A673 (cell line): ENCODE measurements around the gene STARD13. TPM values are rescaled to one million over a fixed set of nuclear protein-coding genes. Genes with fewer than 3 reads are reported as not detected.

ENCODE experiments used
- BruUV-seq: library from RNA; stranded (reverse); fragments of 400-500 nt; replicated peaks from 2 replicates; lab custom pipeline; 2021; lab: Mats Ljungman, UMichigan
- CTCF ChIA-PET: fragments of 300-600 bp; sonication (Branson Sonifier 250); formaldehyde crosslinking; loops from one replicate; lab custom pipeline; 2022; ENCODE audit warnings: antibody characterized with exemption; lab: Charles Lee
- POLR2A ChIA-PET: fragments of 300-600 bp; sonication (Branson Sonifier 250); formaldehyde crosslinking; loops from one replicate; lab custom pipeline; 2022; ENCODE audit warnings: antibody characterized with exemption; ENCODE audit not compliant: low non-redundant PET; lab: Charles Lee
- DNase-seq: peaks from one replicate; pipeline ENCODE4 v3.0.0-alpha.2; 2015; ENCODE audit warnings: low spot score
- H3K27ac ChIP-seq: fragments of 200-600 bp; sonication (generic); 2 replicates; pipeline ENCODE4 v1.5.1; 2016; ENCODE audit warnings: mixed run types, low read depth, mild to moderate bottlenecking, mixed read lengths, antibody characterized with exemption, low read length; ENCODE audit not compliant: poor library complexity, severe bottlenecking
- H3K27me3 ChIP-seq: fragments of 200-600 bp; sonication (generic); replicated peaks from 2 replicates; pipeline ENCODE4 v1.6.1; 2017; ENCODE audit warnings: mixed run types, low read depth, mild to moderate bottlenecking, mixed read lengths, antibody characterized with exemption, low read length; ENCODE audit not compliant: insufficient read depth, poor library complexity
- H3K36me3 ChIP-seq: fragments of 200-600 bp; sonication (generic); 2 replicates; pipeline ENCODE4 v1.6.1; 2016; ENCODE audit warnings: mixed run types, mild to moderate bottlenecking, mixed read lengths, antibody characterized with exemption, low read length; ENCODE audit not compliant: insufficient read depth, poor library complexity, severe bottlenecking
- H3K4me1 ChIP-seq: fragments of 200-600 bp; sonication (generic); 2 replicates; pipeline ENCODE4 v1.6.1; 2017; ENCODE audit warnings: mixed run types, mild to moderate bottlenecking, mixed read lengths, antibody characterized with exemption, low read length; ENCODE audit not compliant: insufficient read depth, poor library complexity, severe bottlenecking
- H3K4me3 ChIP-seq: fragments of 200-600 bp; sonication (generic); 2 replicates; pipeline ENCODE4 v1.5.1; 2016; ENCODE audit warnings: low read depth, mixed run types, mild to moderate bottlenecking, mixed read lengths, low read length; ENCODE audit not compliant: poor library complexity, severe bottlenecking
- H3K9me3 ChIP-seq: fragments of 200-600 bp; sonication (generic); 2 replicates; pipeline ENCODE4 v1.6.1; 2016; ENCODE audit warnings: mixed run types, low read depth, mild to moderate bottlenecking, mixed read lengths, antibody characterized with exemption, low read length; ENCODE audit not compliant: poor library complexity, severe bottlenecking
- EZH2 ChIP-seq: fragments of 200-600 bp; sonication (generic); IDR thresholded peaks from 2 replicates; pipeline ENCODE4 v1.6.1; 2017; ENCODE audit warnings: borderline replicate concordance, low read depth, mild to moderate bottlenecking, mixed read lengths, antibody characterized with exemption, low read length; ENCODE audit not compliant: poor library complexity, severe bottlenecking
- intact Hi-C: fragments of 100-400 bp; cut with micrococcal nuclease; formaldehyde crosslinking; loops from one replicate; pipeline ENCODE4 v1.10.0; 2022; ENCODE audit not compliant: unreplicated experiment
- total RNA-seq: library from RNA; stranded (reverse); gene quantifications from 2 replicates; pipeline ENCODE4 v1.2.3, GENCODE V29; 2021
- TF ChIP-seq, protein P1 (sequence below): fragments of 300-800, 200-600 bp; sonication (generic); conservative IDR thresholded peaks from 2 replicates; pipeline ENCODE4 v1.5.1; 2017; ENCODE audit warnings: low read depth, mild to moderate bottlenecking, antibody characterized with exemption, low read length, moderate library complexity, mixed read lengths

STARD13 gene
- total RNA-seq, 1 experiment from 2014 or later = 45.7 TPM

DNA sequence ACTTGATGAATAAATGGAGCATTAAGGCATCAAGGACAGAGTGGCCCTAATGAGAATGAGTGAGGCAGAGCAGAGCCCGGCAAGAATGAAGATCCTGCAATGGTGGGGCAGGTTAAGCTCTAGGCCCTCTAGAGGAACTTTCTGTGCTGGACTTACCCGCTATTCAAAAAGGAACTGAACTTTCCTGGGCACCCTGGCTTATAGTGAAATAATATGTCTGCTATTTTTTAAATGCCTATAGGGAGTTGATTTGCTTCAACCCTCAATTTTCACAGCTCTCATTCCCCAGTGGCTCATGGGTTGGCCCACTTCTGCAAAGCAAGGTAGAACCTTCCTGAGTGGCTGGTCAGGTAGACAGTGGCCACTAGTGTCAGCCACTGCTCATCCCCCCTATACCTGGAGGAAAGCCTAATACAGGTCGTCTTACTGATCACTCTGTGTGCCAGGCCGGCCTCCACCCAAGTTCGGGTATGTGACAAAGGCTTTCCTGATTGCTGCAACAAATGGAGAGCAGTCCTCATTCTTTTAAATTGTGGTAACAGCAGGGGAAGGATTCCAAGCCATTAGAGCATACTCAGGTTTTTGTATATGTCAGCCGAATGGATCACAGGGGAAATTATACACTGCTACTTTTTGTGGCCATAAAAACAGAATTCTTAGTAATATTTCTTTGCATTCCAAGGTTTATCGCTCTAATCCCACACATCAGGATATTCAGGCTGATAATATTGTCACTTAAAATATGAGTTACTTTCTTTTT is 166.4 kb downstream of the STARD13 start:
- POLR2A ChIA-PET = no interaction called here
- CTCF ChIA-PET = no interaction called here
- intact Hi-C loops = no loop called here
- no TSS peak for BruUV-seq
- Histone ChIP-seq H3K9me3 (no peaks in the 10 kb centered on the region), H3K4me1 (peaks cover 36% of the 10 kb centered on the region), H3K36me3 (peaks cover 74% of the 10 kb centered on the region), H3K4me3 (no peak overlapping the region), H3K27me3 (no peaks in the 10 kb centered on the region), H3K27ac (no peak overlapping the region)
- TF ChIP-seq EZH2 = no peak
- TF ChIP-seq, protein P1, sequence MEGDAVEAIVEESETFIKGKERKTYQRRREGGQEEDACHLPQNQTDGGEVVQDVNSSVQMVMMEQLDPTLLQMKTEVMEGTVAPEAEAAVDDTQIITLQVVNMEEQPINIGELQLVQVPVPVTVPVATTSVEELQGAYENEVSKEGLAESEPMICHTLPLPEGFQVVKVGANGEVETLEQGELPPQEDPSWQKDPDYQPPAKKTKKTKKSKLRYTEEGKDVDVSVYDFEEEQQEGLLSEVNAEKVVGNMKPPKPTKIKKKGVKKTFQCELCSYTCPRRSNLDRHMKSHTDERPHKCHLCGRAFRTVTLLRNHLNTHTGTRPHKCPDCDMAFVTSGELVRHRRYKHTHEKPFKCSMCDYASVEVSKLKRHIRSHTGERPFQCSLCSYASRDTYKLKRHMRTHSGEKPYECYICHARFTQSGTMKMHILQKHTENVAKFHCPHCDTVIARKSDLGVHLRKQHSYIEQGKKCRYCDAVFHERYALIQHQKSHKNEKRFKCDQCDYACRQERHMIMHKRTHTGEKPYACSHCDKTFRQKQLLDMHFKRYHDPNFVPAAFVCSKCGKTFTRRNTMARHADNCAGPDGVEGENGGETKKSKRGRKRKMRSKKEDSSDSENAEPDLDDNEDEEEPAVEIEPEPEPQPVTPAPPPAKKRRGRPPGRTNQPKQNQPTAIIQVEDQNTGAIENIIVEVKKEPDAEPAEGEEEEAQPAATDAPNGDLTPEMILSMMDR = 0 out of 2 replicates have a peak, but pooled peaks have one; percentile 9
- DNase-seq = peak; percentile 41

DNA sequence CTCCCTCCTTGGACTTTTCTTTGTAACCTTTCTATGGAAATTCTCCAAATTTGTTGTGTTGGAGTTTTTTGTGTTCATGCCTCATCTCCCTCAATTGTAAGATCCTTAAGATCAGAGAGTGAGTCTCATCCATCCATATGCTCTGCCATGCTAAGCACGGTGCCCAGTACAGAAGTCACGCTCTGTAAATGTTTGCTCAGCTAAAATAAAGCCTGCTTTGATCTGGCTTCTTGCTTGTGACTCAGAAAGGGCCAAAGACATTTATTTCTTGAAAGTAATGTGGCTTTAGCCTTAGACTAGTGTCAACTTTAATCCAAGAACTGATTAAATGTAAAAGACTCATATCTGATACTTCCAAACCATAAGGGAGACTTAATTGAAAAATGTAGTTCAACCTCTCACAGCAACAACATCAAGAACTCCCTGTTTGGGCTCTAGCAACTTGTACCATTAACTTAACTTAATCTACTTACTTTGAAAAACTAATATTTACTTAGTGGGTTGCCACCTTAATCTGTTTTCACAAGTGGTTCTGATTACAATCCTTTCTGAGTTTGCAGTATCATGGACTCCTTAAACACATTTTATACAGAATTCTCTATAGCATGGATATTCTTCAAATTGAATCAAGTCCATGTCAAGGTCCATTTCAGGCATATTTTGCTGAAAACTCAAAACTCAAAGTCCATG is 169.1 kb downstream of the STARD13 start:
- Histone ChIP-seq H3K4me3 (no peak overlapping the region), H3K4me1 (peaks cover 24% of the 10 kb centered on the region), H3K27me3 (no peaks in the 10 kb centered on the region), H3K9me3 (no peaks in the 10 kb centered on the region), H3K36me3 (peaks cover 97% of the 10 kb centered on the region), H3K27ac (no peak overlapping the region)
- TF ChIP-seq, protein P1 = no peak
- TF ChIP-seq EZH2 = no peak
- DNase-seq = no peak
- no TSS peak for BruUV-seq
- CTCF ChIA-PET = no interaction called here
- POLR2A ChIA-PET = no interaction called here
- intact Hi-C loops = no loop called here

DNA sequence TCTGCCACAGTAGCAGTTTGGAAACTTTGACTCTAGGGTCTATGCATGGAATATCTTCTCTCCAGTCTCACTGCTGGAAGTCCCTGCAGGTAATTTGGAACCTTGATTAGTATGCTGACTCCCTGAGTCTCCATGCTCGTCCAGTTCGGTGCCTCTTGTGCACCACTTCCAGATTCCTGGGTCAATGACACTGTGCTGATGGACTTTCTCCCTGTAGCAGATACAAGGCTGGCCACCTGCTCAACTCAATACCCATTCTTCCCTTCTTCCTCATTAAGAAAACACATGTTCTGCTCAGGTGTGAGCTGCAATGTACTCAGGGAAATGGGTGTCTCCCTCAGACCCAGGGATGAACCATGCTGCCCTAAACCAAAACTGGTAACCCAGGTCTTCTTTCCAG is 170.3 kb downstream of the STARD13 start:
- Histone ChIP-seq H3K27ac (no peak overlapping the region), H3K4me3 (no peak overlapping the region), H3K36me3 (peaks cover 97% of the 10 kb centered on the region), H3K9me3 (no peaks in the 10 kb centered on the region), H3K27me3 (no peaks in the 10 kb centered on the region), H3K4me1 (peaks cover 29% of the 10 kb centered on the region)
- TF ChIP-seq, protein P1 = no peak
- no peak for TF ChIP-seq EZH2
- POLR2A ChIA-PET = no interaction called here
- CTCF ChIA-PET = no interaction called here
- intact Hi-C loops = no loop called here
- BruUV-seq = no TSS peak
- no peak for DNase-seq
